ENCODE data around the gene CREB3.

CREB3 gene

GRCh38 chr9:35732185-35732799 is at the start of gene CREB3, which contains the start of gene TLN1:
Gene CREB3 (plus strand): TSS chr9:35732666. CDS start chr9:35732773, 107 bp downstream.
Gene TLN1 (minus strand): TSS chr9:35732195. CDS start chr9:35725694, 6,501 bp downstream.
- Histone ChIP-seq H4K20me1 (peaks cover 24 to 65% (median 40%) of the 10 kb centered on the region in 11 experiments), H3K36me3 (peaks cover 19 to 46% (median 30%) of the 10 kb centered on the region in 11 experiments), H3K27me3 (no peaks in the 10 kb centered on the region), H3K9me3 (replicated peaks in 1 of 11) (no peaks in the 10 kb centered on the region), H3K4me3 (peak within 1 kb of the TSS; percentile 73 to 94 (median 81)), H3K4me1 (peaks cover 56 to 77% (median 68%) of the 10 kb centered on the region in 10 experiments), H3K9ac (peak within 1 kb of the TSS; percentile 85 to 93 (median 91)), H3K4me2 (peak within 1 kb of the TSS; percentile 94 to 100 (median 98)), H3K27ac (peak within 1 kb of the TSS; percentile 77 to 91 (median 88))
- no peak for TF ChIP-seq Cebpa-rat (IDR thresholded peaks at IDR 0.05)

- Histone ChIP-seq H3K4me3 (no peak overlapping the region), H3K9me3 (replicated peaks in 1 of 11) (no peaks in the 10 kb centered on the region), H3K4me1 (peaks cover 19 to 32% (median 22%) of the 10 kb centered on the region in 10 experiments), H3K27ac (no peak overlapping the region), H3K9ac (no peak overlapping the region), H4K20me1 (peaks cover 0 to 5% (median 0%) of the 10 kb centered on the region in 11 experiments; a peak in 3 of 22 replicates), H3K4me2 (no peak overlapping the region), H3K27me3 (no peaks in the 10 kb centered on the region), H3K36me3 (peaks cover 21 to 43% (median 30%) of the 10 kb centered on the region in 11 experiments; a peak in 20 of 22 replicates)
- no peak for TF ChIP-seq Cebpa-rat (IDR thresholded peaks at IDR 0.05)
Measured at GRCh38 chr9:35683323-35683722, 49.1 kb upstream of the CREB3 start.

DNA sequence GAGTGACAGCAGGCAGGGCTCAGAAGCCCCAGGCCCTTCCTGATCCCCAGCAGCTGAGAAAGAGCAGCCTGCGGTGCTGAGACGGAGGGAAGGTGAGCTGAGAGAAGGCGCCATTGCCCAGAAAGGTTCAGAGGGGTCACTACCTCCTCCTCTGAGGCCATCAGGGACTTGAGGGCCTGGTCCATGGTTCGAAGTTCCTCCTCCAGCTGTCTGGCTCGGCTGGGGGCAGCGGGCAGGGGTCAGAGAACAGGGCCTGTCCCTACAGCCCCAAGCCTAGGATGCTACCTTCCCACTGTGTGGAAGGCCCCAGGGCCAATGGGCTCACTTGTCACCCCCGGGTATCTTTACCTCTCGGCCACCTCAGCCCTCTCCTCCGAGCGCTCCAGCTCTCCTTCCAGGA is 47.5 kb upstream of the CREB3 start:
- TF ChIP-seq Cebpa-rat (IDR thresholded peaks at IDR 0.05) = no peak
- Histone ChIP-seq H3K27ac (no peak overlapping the region), H3K9me3 (replicated peaks in 1 of 11) (no peaks in the 10 kb centered on the region), H3K4me1 (peaks cover 35 to 48% (median 38%) of the 10 kb centered on the region in 10 experiments), H4K20me1 (peaks cover 0 to 5% (median 0%) of the 10 kb centered on the region in 11 experiments; a peak in 3 of 22 replicates), H3K4me2 (no peak overlapping the region), H3K36me3 (peaks cover 21 to 43% (median 30%) of the 10 kb centered on the region in 11 experiments; a peak in 20 of 22 replicates), H3K9ac (peak overlapping the region in 1 of 11 experiments; percentile 9; a peak in 1 of 22 replicates), H3K27me3 (no peaks in the 10 kb centered on the region), H3K4me3 (no peak overlapping the region)

- peaks cover 21 to 43% (median 30%) of the 10 kb centered on the region in 11 experiments; a peak in 20 of 22 replicates for H3K36me3 ChIP-seq
- TF ChIP-seq Cebpa-rat (IDR thresholded peaks at IDR 0.05) = no peak
- no peaks in the 10 kb centered on the region for H3K9me3 ChIP-seq (replicated peaks in 1 of 11)
- no peak overlapping the region for H3K4me3 ChIP-seq
- peak overlapping the region in 1 of 11 experiments; percentile 5; a peak in 1 of 22 replicates for H3K9ac ChIP-seq
- peaks cover 36 to 50% (median 40%) of the 10 kb centered on the region in 10 experiments for H3K4me1 ChIP-seq
- H3K27ac ChIP-seq = no peak overlapping the region
- no peaks in the 10 kb centered on the region; a peak in 3 of 22 replicates for H4K20me1 ChIP-seq
- H3K27me3 ChIP-seq = no peaks in the 10 kb centered on the region
- H3K4me2 ChIP-seq = no peak overlapping the region
Measured at GRCh38 chr9:35685506-35685905, 47.0 kb upstream of the CREB3 start.

- no peak for TF ChIP-seq Cebpa-rat (IDR thresholded peaks at IDR 0.05)
- Histone ChIP-seq H3K36me3 (peaks cover 21 to 43% (median 30%) of the 10 kb centered on the region in 11 experiments; a peak in 20 of 22 replicates), H3K9me3 (replicated peaks in 1 of 11) (no peaks in the 10 kb centered on the region), H3K4me2 (peak overlapping the region in 8 of 11 experiments; percentile 3 to 97 (median 96); a peak in 10 of 22 replicates), H3K4me3 (no peak overlapping the region), H4K20me1 (no peaks in the 10 kb centered on the region; a peak in 1 of 22 replicates), H3K9ac (no peak overlapping the region; a peak in 1 of 22 replicates), H3K4me1 (peaks cover 35 to 53% (median 44%) of the 10 kb centered on the region in 10 experiments), H3K27me3 (no peaks in the 10 kb centered on the region), H3K27ac (no peak overlapping the region)
Measured at GRCh38 chr9:35686222-35687203, 46.0 kb upstream of the CREB3 start.

GRCh38 chr9:35687306-35687705 is 45.2 kb upstream of the CREB3 start:
- no peaks in the 10 kb centered on the region for H3K9me3 ChIP-seq (replicated peaks in 1 of 11)
- H3K27ac ChIP-seq = no peak overlapping the region
- TF ChIP-seq Cebpa-rat (IDR thresholded peaks at IDR 0.05) = no peak
- peaks cover 39 to 57% (median 48%) of the 10 kb centered on the region in 10 experiments for H3K4me1 ChIP-seq
- no peaks in the 10 kb centered on the region for H3K27me3 ChIP-seq
- H3K4me2 ChIP-seq = peak overlapping the region; percentile 78 to 99 (median 96); a peak in 21 of 22 replicates
- no peaks in the 10 kb centered on the region; a peak in 1 of 22 replicates for H4K20me1 ChIP-seq
- no peak overlapping the region for H3K4me3 ChIP-seq
- peaks cover 21 to 40% (median 30%) of the 10 kb centered on the region in 11 experiments; a peak in 20 of 22 replicates for H3K36me3 ChIP-seq
- H3K9ac ChIP-seq = no peak overlapping the region

GRCh38 chr9:35687972-35688557 is 44.4 kb upstream of the CREB3 start:
- H3K27ac ChIP-seq = peak overlapping the region in 5 of 11 experiments; percentile 13 to 84 (median 29); a peak in 7 of 22 replicates
- H4K20me1 ChIP-seq = no peaks in the 10 kb centered on the region
- peak overlapping the region; percentile 78 to 99 (median 96) for H3K4me2 ChIP-seq
- TF ChIP-seq Cebpa-rat (IDR thresholded peaks at IDR 0.05) = no peak
- peak overlapping the region in 1 of 10 experiments; percentile 61; a peak in 1 of 20 replicates for H3K4me3 ChIP-seq
- peaks cover 16 to 33% (median 26%) of the 10 kb centered on the region in 11 experiments; a peak in 19 of 22 replicates for H3K36me3 ChIP-seq
- H3K4me1 ChIP-seq = peaks cover 39 to 57% (median 48%) of the 10 kb centered on the region in 10 experiments
- H3K27me3 ChIP-seq = no peaks in the 10 kb centered on the region
- H3K9ac ChIP-seq = peak overlapping the region in 2 of 11 experiments; percentile 79 to 83; a peak in 2 of 22 replicates
- H3K9me3 ChIP-seq (replicated peaks in 1 of 11) = no peaks in the 10 kb centered on the region
